T-helper 1 cell treated with Interleukin-12 subunit alpha and Interleukin-12 subunit beta and Interleukin-4 antibody, amounts not matched to agents 30 ng/mL and 1 ng/mL, for 36 hours (primary cell): ENCODE results near the gene DHRS2. TPM values are rescaled to one million over a fixed set of nuclear protein-coding genes. Genes with fewer than 3 reads are reported as not detected.

Experiments
- intact Hi-C: fragments of 100-400 bp; cut with micrococcal nuclease; formaldehyde crosslinking; loops from one replicate; pipeline ENCODE4 v1.15.1; 2024
- total RNA-seq: library from RNA; stranded (reverse); gene quantifications from 2 replicates; pipeline ENCODE4 v1.2.3, GENCODE V29; 2022

The DHRS2 gene
- total RNA-seq, 1 donor from 2014 or later: 4.2 TPM

GRCh38 chr14:23646648-23647549 lies 10.7 kb downstream of the DHRS2 start:
- intact Hi-C loops: no loop called here

- intact Hi-C loops: no loop called here
Observed at GRCh38 chr14:23647619-23648018, 11.5 kb downstream of the DHRS2 start.

GRCh38 chr14:23648764-23649460 lies 12.7 kb downstream of the DHRS2 start:
- intact Hi-C loops: no loop called here

- intact Hi-C loops: no loop called here
Observed at GRCh38 chr14:23650506-23650905, 14.3 kb downstream of the DHRS2 start.

GRCh38 chr14:23653051-23653450 lies 16.9 kb downstream of the DHRS2 start:
- intact Hi-C loops: no loop called here

GRCh38 chr14:23654231-23654630 lies 18.1 kb downstream of the DHRS2 start:
- intact Hi-C loops: no loop called here

GRCh38 chr14:23657959-23658470 lies 21.9 kb downstream of the DHRS2 start:
- intact Hi-C loops: no loop called here

- intact Hi-C loops: no loop called here
Observed at GRCh38 chr14:23660290-23661226, 24.4 kb downstream of the DHRS2 start.

- intact Hi-C loops: no loop called here
Observed at GRCh38 chr14:23661542-23661941, 25.4 kb downstream of the DHRS2 start.

- intact Hi-C loops: no loop called here
Observed at GRCh38 chr14:23663127-23663526, 27.0 kb downstream of the DHRS2 start.

GRCh38 chr14:23663711-23664110 lies 27.5 kb downstream of the DHRS2 start:
- intact Hi-C loops: no loop called here

GRCh38 chr14:23664207-23664885 lies 28.2 kb downstream of the DHRS2 start:
- intact Hi-C loops: no loop called here

- intact Hi-C loops: loop anchor here (1.0 to 2.0 kb wide), 2 partner anchors 289 to 443 kb away; no protein-coding TSS in a partner anchor
Observed at GRCh38 chr14:23665302-23666016, 29.3 kb downstream of the DHRS2 start.

GRCh38 chr14:23667134-23667533 lies 31.0 kb downstream of the DHRS2 start:
- intact Hi-C loops: loop anchor here (2.0 kb wide), 1 partner anchor 442 kb away; no protein-coding TSS in a partner anchor

- intact Hi-C loops: no loop called here
Observed at GRCh38 chr14:23669441-23669840, 33.3 kb downstream of the DHRS2 start.

- intact Hi-C loops: no loop called here
Observed at GRCh38 chr14:23670481-23670880, 34.3 kb downstream of the DHRS2 start.

- intact Hi-C loops: no loop called here
Observed at GRCh38 chr14:23672200-23672599, 36.0 kb downstream of the DHRS2 start.

GRCh38 chr14:23675337-23675736 lies 39.2 kb downstream of the DHRS2 start:
- intact Hi-C loops: no loop called here

GRCh38 chr14:23675906-23676305 lies 39.7 kb downstream of the DHRS2 start:
- intact Hi-C loops: no loop called here

- intact Hi-C loops: no loop called here
Observed at GRCh38 chr14:23681337-23681736, 45.2 kb downstream of the DHRS2 start.
